Activated naive CD8-positive, alpha-beta T cell treated with anti-CD3 and anti-CD28 coated beads, Interleukin-2, amount 10 ng/mL, durations not matched to agents 7 days and 5 days (primary cell): Measurements from ENCODE around the gene INSM1. TPM values are rescaled to one million over a fixed set of nuclear protein-coding genes. Genes with fewer than 3 reads are reported as not detected.

Experiments
- ATAC-seq: fragments of 150-1000 bp; cut with Tn5 transposase; one replicate; pipeline ENCODE4 v1.10.0; 2021; ENCODE audit warnings: low read depth, moderate library complexity
- POLR2A ChIA-PET: fragments of 350-600 bp; sonication (Branson Sonifier 250); formaldehyde crosslinking; loops from one replicate; lab custom pipeline; 2021; ENCODE audit warnings: antibody characterized with exemption; lab: Charles Lee
- DNase-seq: peaks from one replicate; pipeline ENCODE4 v3.0.0; 2021
- H3K27ac Mint-ChIP-seq: one replicate; pipeline ENCODE4 v1.8.0; 2022; ENCODE audit warnings: mild to moderate bottlenecking, mixed read lengths
- H3K27me3 Mint-ChIP-seq: one replicate; pipeline ENCODE4 v1.8.0; 2022; ENCODE audit warnings: mild to moderate bottlenecking, moderate library complexity, mixed read lengths
- H3K36me3 Mint-ChIP-seq: one replicate; pipeline ENCODE4 v1.8.0; 2021; ENCODE audit warnings: mild to moderate bottlenecking, mixed read lengths
- H3K4me1 Mint-ChIP-seq: one replicate; pipeline ENCODE4 v1.8.0; 2021; ENCODE audit warnings: mixed read lengths
- H3K4me3 Mint-ChIP-seq: one replicate; pipeline ENCODE4 v1.8.0; 2022; ENCODE audit warnings: mild to moderate bottlenecking, moderate library complexity, mixed read lengths
- H3K9me3 Mint-ChIP-seq: one replicate; pipeline ENCODE4 v1.8.0; 2021; ENCODE audit warnings: mixed read lengths
- total RNA-seq, 2 experiments: library from RNA; stranded (reverse); gene quantifications; one replicate each; pipeline ENCODE4 v1.2.3, GENCODE V29; 2021

Gene INSM1
- total RNA-seq, 2 experiments from 2014 or later: not detected

GRCh38 chr20:20409331-20409730, 41.4 kb downstream of the INSM1 start:
- Mint-ChIP-seq H3K27ac (no peak overlapping the region), H3K4me1 (peaks cover 2% of the 10 kb centered on the region), H3K27me3 (no peaks in the 10 kb centered on the region), H3K36me3 (no peaks in the 10 kb centered on the region), H3K4me3 (no peak overlapping the region), H3K9me3 (no peaks in the 10 kb centered on the region)
- POLR2A ChIA-PET: no interaction called here
- DNase-seq (no peak), ATAC-seq (no peak)

GRCh38 chr20:20410678-20411077, 42.8 kb downstream of the INSM1 start:
- Mint-ChIP-seq H3K4me3 (no peak overlapping the region), H3K36me3 (no peaks in the 10 kb centered on the region), H3K27me3 (no peaks in the 10 kb centered on the region), H3K9me3 (no peaks in the 10 kb centered on the region), H3K27ac (no peak overlapping the region), H3K4me1 (no peaks in the 10 kb centered on the region)
- DNase-seq: no peak
- POLR2A ChIA-PET: no interaction called here
- no peak for ATAC-seq

GRCh38 chr20:20411402-20411801, 43.5 kb downstream of the INSM1 start:
- no peaks in the 10 kb centered on the region for H3K4me1 Mint-ChIP-seq
- no peaks in the 10 kb centered on the region for H3K27me3 Mint-ChIP-seq
- no peak overlapping the region for H3K4me3 Mint-ChIP-seq
- H3K36me3 Mint-ChIP-seq: no peaks in the 10 kb centered on the region
- no peak overlapping the region for H3K27ac Mint-ChIP-seq
- DNase-seq (no peak), ATAC-seq (no peak)
- POLR2A ChIA-PET: no interaction called here
- no peaks in the 10 kb centered on the region for H3K9me3 Mint-ChIP-seq

- Mint-ChIP-seq H3K4me1 (no peaks in the 10 kb centered on the region), H3K36me3 (no peaks in the 10 kb centered on the region), H3K4me3 (no peak overlapping the region), H3K9me3 (no peaks in the 10 kb centered on the region), H3K27me3 (no peaks in the 10 kb centered on the region), H3K27ac (no peak overlapping the region)
- no peak for DNase-seq
- no peak for ATAC-seq
- POLR2A ChIA-PET: no interaction called here
These were observed 43.9 kb downstream of the INSM1 start for GRCh38 chr20:20411836-20412235.

GRCh38 chr20:20412750-20413149, 44.8 kb downstream of the INSM1 start:
- H3K9me3 Mint-ChIP-seq: no peaks in the 10 kb centered on the region
- peaks cover 2% of the 10 kb centered on the region for H3K36me3 Mint-ChIP-seq
- H3K27ac Mint-ChIP-seq: no peak overlapping the region
- POLR2A ChIA-PET: no interaction called here
- ATAC-seq (no peak), DNase-seq (no peak)
- no peaks in the 10 kb centered on the region for H3K4me1 Mint-ChIP-seq
- H3K27me3 Mint-ChIP-seq: no peaks in the 10 kb centered on the region
- no peak overlapping the region for H3K4me3 Mint-ChIP-seq

GRCh38 chr20:20413810-20414281, 45.9 kb downstream of the INSM1 start:
- H3K36me3 Mint-ChIP-seq: peaks cover 9% of the 10 kb centered on the region
- no peak overlapping the region for H3K4me3 Mint-ChIP-seq
- no peak overlapping the region for H3K27ac Mint-ChIP-seq
- peaks cover 3% of the 10 kb centered on the region for H3K4me1 Mint-ChIP-seq
- H3K27me3 Mint-ChIP-seq: no peaks in the 10 kb centered on the region
- POLR2A ChIA-PET: no interaction called here
- ATAC-seq (no peak), DNase-seq (no peak)
- H3K9me3 Mint-ChIP-seq: no peaks in the 10 kb centered on the region

GRCh38 chr20:20414640-20415220, 46.8 kb downstream of the INSM1 start:
- peaks cover 3% of the 10 kb centered on the region for H3K4me1 Mint-ChIP-seq
- no peaks in the 10 kb centered on the region for H3K9me3 Mint-ChIP-seq
- H3K4me3 Mint-ChIP-seq: no peak overlapping the region
- POLR2A ChIA-PET: no interaction called here
- DNase-seq: no peak
- H3K36me3 Mint-ChIP-seq: peaks cover 9% of the 10 kb centered on the region
- no peaks in the 10 kb centered on the region for H3K27me3 Mint-ChIP-seq
- no peak overlapping the region for H3K27ac Mint-ChIP-seq
- ATAC-seq: no peak

GRCh38 chr20:20415321-20415720, 47.4 kb downstream of the INSM1 start:
- H3K27me3 Mint-ChIP-seq: no peaks in the 10 kb centered on the region
- no peak for ATAC-seq
- POLR2A ChIA-PET: no interaction called here
- no peak overlapping the region for H3K27ac Mint-ChIP-seq
- no peak overlapping the region for H3K4me3 Mint-ChIP-seq
- H3K9me3 Mint-ChIP-seq: no peaks in the 10 kb centered on the region
- peaks cover 3% of the 10 kb centered on the region for H3K4me1 Mint-ChIP-seq
- H3K36me3 Mint-ChIP-seq: peaks cover 9% of the 10 kb centered on the region
- DNase-seq: no peak

- H3K27me3 Mint-ChIP-seq: no peaks in the 10 kb centered on the region
- H3K9me3 Mint-ChIP-seq: no peaks in the 10 kb centered on the region
- POLR2A ChIA-PET: no interaction called here
- peaks cover 3% of the 10 kb centered on the region for H3K4me1 Mint-ChIP-seq
- ATAC-seq (no peak), DNase-seq (no peak)
- no peak overlapping the region for H3K27ac Mint-ChIP-seq
- H3K4me3 Mint-ChIP-seq: no peak overlapping the region
- H3K36me3 Mint-ChIP-seq: peaks cover 9% of the 10 kb centered on the region
These were observed 50.2 kb downstream of the INSM1 start for GRCh38 chr20:20417876-20418676.
